ENCODE results near the gene ZBED4. TPM values are rescaled to one million over a fixed set of nuclear protein-coding genes. Genes with fewer than 3 reads are reported as not detected.

Gene ZBED4
- total RNA-seq, 2 donors from 2014 or later, result 9.6 to 17.1 TPM

DNA sequence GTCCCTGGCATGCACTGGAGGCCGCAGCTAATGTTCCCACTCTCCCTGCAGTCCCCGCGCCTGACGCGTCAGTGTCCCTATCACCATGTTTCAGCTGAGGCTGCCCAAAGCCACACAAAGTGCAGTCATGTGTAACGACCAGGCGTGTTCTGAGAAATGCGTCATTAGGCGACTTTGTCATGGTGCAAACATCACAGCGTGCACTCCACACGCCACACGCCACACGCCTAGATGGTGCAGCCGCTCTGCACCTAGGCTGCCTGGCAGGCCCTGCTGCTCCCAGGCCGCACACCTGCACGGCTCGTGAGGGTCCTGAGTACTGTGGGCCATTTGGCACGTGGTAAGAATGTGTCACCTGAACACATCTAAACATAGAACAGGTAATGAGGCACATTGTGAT, 67.2 kb downstream of the ZBED4 start:
- 82 to 94% methylated on average over 17 to 18 of the region's 18 CpGs for WGBS, 2 donors
- no peaks in the 10 kb centered on the region for H3K9me3 ChIP-seq
- no peak for DNase-seq
- no peak overlapping the region for H3K27ac ChIP-seq
- H3K27me3 ChIP-seq, result no peaks in the 10 kb centered on the region
- H3K36me3 ChIP-seq (replicated peaks in 1 of 2; ENCODE audit: insufficient read depth in 1 of 2, low read depth in 2 of 2), result peaks cover 0 to 2% of the 10 kb centered on the region in 2 donors
- H3K4me1 ChIP-seq, result peaks cover 24% of the 10 kb centered on the region
- TF ChIP-seq POLR2A (IDR thresholded peaks at IDR 0.05), result no peak
- TF ChIP-seq, protein P1, sequence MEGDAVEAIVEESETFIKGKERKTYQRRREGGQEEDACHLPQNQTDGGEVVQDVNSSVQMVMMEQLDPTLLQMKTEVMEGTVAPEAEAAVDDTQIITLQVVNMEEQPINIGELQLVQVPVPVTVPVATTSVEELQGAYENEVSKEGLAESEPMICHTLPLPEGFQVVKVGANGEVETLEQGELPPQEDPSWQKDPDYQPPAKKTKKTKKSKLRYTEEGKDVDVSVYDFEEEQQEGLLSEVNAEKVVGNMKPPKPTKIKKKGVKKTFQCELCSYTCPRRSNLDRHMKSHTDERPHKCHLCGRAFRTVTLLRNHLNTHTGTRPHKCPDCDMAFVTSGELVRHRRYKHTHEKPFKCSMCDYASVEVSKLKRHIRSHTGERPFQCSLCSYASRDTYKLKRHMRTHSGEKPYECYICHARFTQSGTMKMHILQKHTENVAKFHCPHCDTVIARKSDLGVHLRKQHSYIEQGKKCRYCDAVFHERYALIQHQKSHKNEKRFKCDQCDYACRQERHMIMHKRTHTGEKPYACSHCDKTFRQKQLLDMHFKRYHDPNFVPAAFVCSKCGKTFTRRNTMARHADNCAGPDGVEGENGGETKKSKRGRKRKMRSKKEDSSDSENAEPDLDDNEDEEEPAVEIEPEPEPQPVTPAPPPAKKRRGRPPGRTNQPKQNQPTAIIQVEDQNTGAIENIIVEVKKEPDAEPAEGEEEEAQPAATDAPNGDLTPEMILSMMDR (IDR thresholded peaks at IDR 0.05), result no peak
- ATAC-seq, result no peak
- H3K4me3 ChIP-seq, result no peak overlapping the region
- intact Hi-C loops (cut with DNase I), result no loop called here

- intact Hi-C loops (cut with DNase I), result no loop called here
- Histone ChIP-seq H3K4me3 (no peak overlapping the region), H3K27ac (no peak overlapping the region), H3K9me3 (no peaks in the 10 kb centered on the region), H3K4me1 (peaks cover 21% of the 10 kb centered on the region), H3K36me3 (replicated peaks in 1 of 2; ENCODE audit: insufficient read depth in 1 of 2, low read depth in 2 of 2) (peaks cover 0 to 2% of the 10 kb centered on the region in 2 donors), H3K27me3 (no peaks in the 10 kb centered on the region)
- DNase-seq (no peak), ATAC-seq (no peak)
- 71 to 93% methylated on average over 21 to 28 of the region's 35 CpGs for WGBS, 2 donors
- TF ChIP-seq, protein P1 (IDR thresholded peaks at IDR 0.05), result no peak
- no peak for TF ChIP-seq POLR2A (IDR thresholded peaks at IDR 0.05)
Measured at GRCh38 chr22:49921508-49922278, 68.0 kb downstream of the ZBED4 start.

GRCh38 chr22:49922484-49922883, 68.8 kb downstream of the ZBED4 start:
- Histone ChIP-seq H3K4me1 (peaks cover 13% of the 10 kb centered on the region), H3K9me3 (no peaks in the 10 kb centered on the region), H3K36me3 (replicated peaks in 1 of 2; ENCODE audit: insufficient read depth in 1 of 2, low read depth in 2 of 2) (peaks cover 0 to 2% of the 10 kb centered on the region in 2 donors), H3K27me3 (no peaks in the 10 kb centered on the region), H3K27ac (no peak overlapping the region), H3K4me3 (no peak overlapping the region)
- intact Hi-C loops (cut with DNase I), result no loop called here
- TF ChIP-seq, protein P1 (IDR thresholded peaks at IDR 0.05), result no peak
- no peak for TF ChIP-seq POLR2A (IDR thresholded peaks at IDR 0.05)
- no peak for ATAC-seq
- 88% methylated on average over 18 to 20 of the region's 22 CpGs for WGBS, 2 donors
- DNase-seq, result no peak

GRCh38 chr22:49922926-49923325, 69.3 kb downstream of the ZBED4 start:
- DNase-seq, result no peak
- 91 to 96% methylated on average over 17 to 25 of the region's 25 CpGs for WGBS, 2 donors

More at GRCh38 chr22:49922926-49923325, 69.3 kb downstream of the ZBED4 start:
- H3K4me1 ChIP-seq, result peaks cover 13% of the 10 kb centered on the region
- no peak overlapping the region for H3K27ac ChIP-seq
- H3K4me3 ChIP-seq, result no peak overlapping the region
- TF ChIP-seq POLR2A (IDR thresholded peaks at IDR 0.05), result no peak
- TF ChIP-seq, protein P1 (IDR thresholded peaks at IDR 0.05), result no peak
- intact Hi-C loops (cut with DNase I), result no loop called here
- H3K36me3 ChIP-seq (replicated peaks in 1 of 2; ENCODE audit: insufficient read depth in 1 of 2, low read depth in 2 of 2), result peaks cover 0 to 2% of the 10 kb centered on the region in 2 donors
- no peaks in the 10 kb centered on the region for H3K27me3 ChIP-seq
- no peak for ATAC-seq
- H3K9me3 ChIP-seq, result no peaks in the 10 kb centered on the region

All from body of pancreas (tissue), 4 donors.